ENCODE results near the gene TEX11. TPM values are rescaled to one million over a fixed set of nuclear protein-coding genes. Genes with fewer than 3 reads are reported as not detected.

The TEX11 gene
- total and polyA plus RNA-seq, 2 experiments from 2014 or later: not detected

DNA sequence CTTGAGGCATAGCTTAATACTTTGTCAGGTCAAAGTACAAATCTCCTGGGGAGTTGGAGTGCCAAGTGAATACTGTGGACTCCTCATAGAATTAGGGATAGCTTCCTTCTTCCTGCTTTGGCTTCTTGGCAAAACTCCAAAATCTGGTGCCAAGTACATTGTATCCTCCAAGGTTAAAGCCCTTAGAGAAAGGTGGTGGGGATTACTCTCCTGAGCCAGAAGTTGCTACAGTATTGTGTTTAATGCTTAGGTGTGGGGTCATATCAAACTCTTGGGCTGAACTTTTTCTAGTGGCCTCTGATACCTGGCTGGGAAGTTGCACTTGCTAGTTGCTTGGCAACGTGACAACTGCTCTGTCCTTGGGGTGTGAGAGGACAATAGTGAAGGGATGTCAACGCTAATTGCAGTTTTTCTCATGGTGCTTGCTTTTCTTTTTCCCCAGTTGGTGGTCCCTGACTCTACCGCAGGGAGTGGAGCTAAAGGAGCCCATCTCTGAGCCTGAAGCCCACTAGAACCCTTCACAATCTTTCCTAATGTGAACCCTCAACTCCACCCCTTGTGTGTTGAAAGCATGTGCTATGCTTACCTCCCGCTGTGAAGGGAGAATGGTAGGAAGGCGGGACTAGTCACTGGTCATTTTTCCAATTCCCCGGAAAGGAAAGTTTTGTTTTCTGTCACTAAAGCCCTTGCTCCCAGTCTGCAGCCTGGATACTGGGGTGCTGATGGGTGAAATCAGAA, 428.4 kb downstream of the TEX11 start:
- Histone ChIP-seq H3K4me3 (no peak overlapping the region), H4K20me1 (ENCODE audit: insufficient read depth) (no peaks in the 10 kb centered on the region), H3K36me3 (ENCODE audit: low read depth) (no peaks in the 10 kb centered on the region), H3F3A (ENCODE audit: insufficient read depth) (0 out of 2 replicates have a peak, but pooled peaks cover 6% of the 10 kb centered on the region), H3K79me2 (ENCODE audit: insufficient read depth) (no peaks in the 10 kb centered on the region), H3K4me2 (ENCODE audit: unreplicated experiment) (no peak overlapping the region), H3K27ac (peak overlapping the region; percentile 65), H3K9ac (no peak overlapping the region), H2AFZ (no peak overlapping the region), H3K27me3 (replicated peaks; ENCODE audit: insufficient read depth) (no peaks in the 10 kb centered on the region), H3K4me1 (ENCODE audit: insufficient read depth) (peaks cover 17% of the 10 kb centered on the region), H3K9me2 (ENCODE audit: insufficient read depth) (no peaks in the 10 kb centered on the region), H3K9me3 (ENCODE audit: low read depth) (no peaks in the 10 kb centered on the region)
- WGBS, 2 experiments (ENCODE audit: low coverage in 1 of 2, low lambda C conversion rate in 2 of 2, missing lambda C conversion rate in 2 of 2): 82 to 91% methylated on average over 3 to 6 of the region's 6 CpGs
- in situ Hi-C loops (cut with MboI): no loop called here
- DNase-seq: no peak
- TF ChIP-seq EZH2 (IDR thresholded peaks at IDR 0.05; ENCODE audit: insufficient read depth, poor library complexity, severe bottlenecking) (no peak), EZH2phosphoT487 (IDR thresholded peaks at IDR 0.05; ENCODE audit: insufficient read depth, low read depth) (no peak)

- Histone ChIP-seq H3K9me2 (ENCODE audit: insufficient read depth) (no peaks in the 10 kb centered on the region), H3K9me3 (ENCODE audit: low read depth) (no peaks in the 10 kb centered on the region), H3K27me3 (replicated peaks; ENCODE audit: insufficient read depth) (no peaks in the 10 kb centered on the region), H4K20me1 (ENCODE audit: insufficient read depth) (no peaks in the 10 kb centered on the region), H3K4me1 (ENCODE audit: insufficient read depth) (peaks cover 17% of the 10 kb centered on the region), H3K79me2 (ENCODE audit: insufficient read depth) (no peaks in the 10 kb centered on the region), H2AFZ (no peak overlapping the region), H3F3A (ENCODE audit: insufficient read depth) (0 out of 2 replicates have a peak, but pooled peaks cover 6% of the 10 kb centered on the region), H3K36me3 (ENCODE audit: low read depth) (no peaks in the 10 kb centered on the region), H3K27ac (peak overlapping the region; percentile 65), H3K4me3 (no peak overlapping the region), H3K4me2 (ENCODE audit: unreplicated experiment) (peak overlapping the region; percentile 32), H3K9ac (peak overlapping the region; percentile 38; the same call in 1 of the 2 replicates)
- DNase-seq: peak; percentile 79
- no peak for TF ChIP-seq EZH2phosphoT487 (IDR thresholded peaks at IDR 0.05; ENCODE audit: insufficient read depth, low read depth)
- TF ChIP-seq EZH2 (IDR thresholded peaks at IDR 0.05; ENCODE audit: insufficient read depth, poor library complexity, severe bottlenecking): no peak
- WGBS, 2 experiments (ENCODE audit: low coverage in 1 of 2, low lambda C conversion rate in 2 of 2, missing lambda C conversion rate in 2 of 2): 34 to 41% methylated on average over 4 of the region's 4 CpGs
- in situ Hi-C loops (cut with MboI): no loop called here
These were observed 429.1 kb downstream of the TEX11 start for GRCh38 chrX:70479247-70479921.

Small RNA genes within 50 kb of the gene (small RNA-seq; reads per million reads assigned to genes)
- gene SNORD3E (ENCODE audit: low read depth, low replicate concordance): not detected

Other genes with a start within 250 kb of the TEX11 start
- gene SLC7A3, start 22.4 kb upstream of the TEX11 start, total RNA-seq (2014; rRNA removed; shearing (Covaris generic)): 0.11 and 0.25 TPM in 2 replicates
- gene SLC7A3, start 22.4 kb upstream of the TEX11 start, polyA plus RNA-seq (2016; fragmentation: Nextera tagmentation; extraction: Ambion mirVana): not detected in 2 replicates
- 47.0 and 76.1 TPM in 2 replicates for gene SNX12, start 159.6 kb upstream of the TEX11 start, total RNA-seq (2014; rRNA removed; shearing (Covaris generic))
- 7.6 and 10.4 TPM in 2 replicates for gene SNX12, start 159.6 kb upstream of the TEX11 start, polyA plus RNA-seq (2016; fragmentation: Nextera tagmentation; extraction: Ambion mirVana)
- gene FOXO4, start 187.1 kb upstream of the TEX11 start, total RNA-seq (2014; rRNA removed; shearing (Covaris generic)): 5.2 and 5.3 TPM in 2 replicates
- 1.1 TPM in 2 replicates for gene FOXO4, start 187.1 kb upstream of the TEX11 start, polyA plus RNA-seq (2016; fragmentation: Nextera tagmentation; extraction: Ambion mirVana)
- not detected in 2 replicates for gene CXorf65, start 198.0 kb upstream of the TEX11 start, total RNA-seq (2014; rRNA removed; shearing (Covaris generic))
- not detected in 2 replicates for gene CXorf65, start 198.0 kb upstream of the TEX11 start, polyA plus RNA-seq (2016; fragmentation: Nextera tagmentation; extraction: Ambion mirVana)
- gene IL2RG, start 202.9 kb upstream of the TEX11 start, total RNA-seq (2014; rRNA removed; shearing (Covaris generic)): not detected in 2 replicates
- gene IL2RG, start 202.9 kb upstream of the TEX11 start, polyA plus RNA-seq (2016; fragmentation: Nextera tagmentation; extraction: Ambion mirVana): 0.23 and 0.53 TPM in 2 replicates
- gene MED12, start 209.9 kb upstream of the TEX11 start, total RNA-seq (2014; rRNA removed; shearing (Covaris generic)): 14.9 and 32.6 TPM in 2 replicates
- 9.5 and 10.0 TPM in 2 replicates for gene MED12, start 209.9 kb upstream of the TEX11 start, polyA plus RNA-seq (2016; fragmentation: Nextera tagmentation; extraction: Ambion mirVana)
- 0.11 and 0.63 TPM in 2 replicates for gene NLGN3, start 236.1 kb upstream of the TEX11 start, total RNA-seq (2014; rRNA removed; shearing (Covaris generic))
- gene NLGN3, start 236.1 kb upstream of the TEX11 start, polyA plus RNA-seq (2016; fragmentation: Nextera tagmentation; extraction: Ambion mirVana): 0.10 and 0.34 TPM in 2 replicates

All from GM23248 (cell line).